ENCODE data around the gene LDB1.

The LDB1 gene

GRCh38 chr10:102112210-102112817, 7.9 kb downstream of the LDB1 start:
- FAIRE-seq: no peak

GRCh38 chr10:102111276-102111675, 8.9 kb downstream of the LDB1 start:
- FAIRE-seq: no peak

- FAIRE-seq: no peak
Measured at GRCh38 chr10:102109166-102110116, 10.7 kb downstream of the LDB1 start.

GRCh38 chr10:102106998-102107397, 13.2 kb downstream of the LDB1 start:
- no peak for FAIRE-seq

GRCh38 chr10:102102421-102102820, 17.7 kb downstream of the LDB1 start:
- FAIRE-seq: no peak

GRCh38 chr10:102101152-102101551, 19.0 kb downstream of the LDB1 start:
- FAIRE-seq: peak; percentile 63

GRCh38 chr10:102096449-102096848, 23.7 kb downstream of the LDB1 start:
- FAIRE-seq: no peak

- FAIRE-seq: no peak
Measured at GRCh38 chr10:102090772-102091171, 29.4 kb downstream of the LDB1 start.

GRCh38 chr10:102086196-102086595, 34.0 kb downstream of the LDB1 start:
- no peak for FAIRE-seq

- FAIRE-seq: no peak
Measured at GRCh38 chr10:102085336-102085735, 34.8 kb downstream of the LDB1 start.

- no peak for FAIRE-seq
Measured at GRCh38 chr10:102083541-102083940, 36.6 kb downstream of the LDB1 start.

GRCh38 chr10:102072673-102073527, 47.3 kb downstream of the LDB1 start:
- FAIRE-seq: peak; percentile 91

- no peak for FAIRE-seq
Measured at GRCh38 chr10:102069071-102069470, 51.1 kb downstream of the LDB1 start.

GRCh38 chr10:102068216-102068615, 52.0 kb downstream of the LDB1 start:
- FAIRE-seq: no peak

GRCh38 chr10:102067091-102067916, 52.9 kb downstream of the LDB1 start:
- no peak for FAIRE-seq

- FAIRE-seq: no peak
Measured at GRCh38 chr10:102066399-102067088, 53.6 kb downstream of the LDB1 start.

- no peak for FAIRE-seq
Measured at GRCh38 chr10:102065561-102066398, 54.4 kb downstream of the LDB1 start.

GRCh38 chr10:102064868-102065560, 55.2 kb downstream of the LDB1 start, which contains the start of gene HPS6:
Gene HPS6 (plus strand): TSS chr10:102065349. CDS start chr10:102065475, 126 bp downstream.
- FAIRE-seq: no peak

- no peak for FAIRE-seq
Measured at GRCh38 chr10:102064503-102064867, 55.7 kb downstream of the LDB1 start.

GRCh38 chr10:102059987-102060386, 60.2 kb downstream of the LDB1 start:
- no peak for FAIRE-seq
